Stimulated activated CD8-positive, alpha-beta memory T cell treated with anti-CD3 and anti-CD28 coated beads, Interleukin-12 subunit alpha, Interleukin-12 subunit beta, amount 100 ng/mL, for 1 hour (primary cell): ENCODE data around the gene PPP4R4.

Source experiments
- DNase-seq: peaks from one replicate; pipeline ENCODE4 v3.0.0-alpha.2; 2020; ENCODE audit warnings: low read depth

The PPP4R4 gene, protein sequence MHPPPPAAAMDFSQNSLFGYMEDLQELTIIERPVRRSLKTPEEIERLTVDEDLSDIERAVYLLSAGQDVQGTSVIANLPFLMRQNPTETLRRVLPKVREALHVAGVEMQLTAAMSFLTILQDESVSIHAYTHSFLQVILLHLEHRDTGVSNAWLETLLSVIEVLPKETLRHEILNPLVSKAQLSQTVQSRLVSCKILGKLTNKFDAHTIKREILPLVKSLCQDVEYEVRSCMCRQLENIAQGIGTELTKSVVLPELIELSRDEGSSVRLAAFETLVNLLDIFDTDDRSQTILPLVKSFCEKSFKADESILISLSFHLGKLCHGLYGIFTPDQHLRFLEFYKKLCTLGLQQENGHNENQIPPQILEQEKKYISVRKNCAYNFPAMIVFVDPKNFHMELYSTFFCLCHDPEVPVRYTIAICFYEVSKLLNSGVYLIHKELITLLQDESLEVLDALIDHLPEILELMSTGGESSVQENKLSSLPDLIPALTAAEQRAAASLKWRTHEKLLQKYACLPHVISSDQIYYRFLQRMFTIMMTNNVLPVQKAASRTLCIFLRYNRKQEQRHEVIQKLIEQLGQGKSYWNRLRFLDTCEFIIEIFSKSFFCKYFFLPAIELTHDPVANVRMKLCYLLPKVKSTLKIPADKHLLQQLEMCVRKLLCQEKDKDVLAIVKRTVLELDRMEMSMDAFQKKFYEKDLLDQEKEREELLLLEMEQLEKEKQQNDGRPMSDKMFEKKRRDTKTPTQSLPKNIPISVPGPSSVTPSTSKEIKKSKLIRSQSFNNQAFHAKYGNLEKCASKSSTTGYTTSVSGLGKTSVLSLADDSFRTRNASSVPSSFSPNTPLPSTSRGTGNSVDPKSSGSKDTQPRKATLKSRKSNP

DNA sequence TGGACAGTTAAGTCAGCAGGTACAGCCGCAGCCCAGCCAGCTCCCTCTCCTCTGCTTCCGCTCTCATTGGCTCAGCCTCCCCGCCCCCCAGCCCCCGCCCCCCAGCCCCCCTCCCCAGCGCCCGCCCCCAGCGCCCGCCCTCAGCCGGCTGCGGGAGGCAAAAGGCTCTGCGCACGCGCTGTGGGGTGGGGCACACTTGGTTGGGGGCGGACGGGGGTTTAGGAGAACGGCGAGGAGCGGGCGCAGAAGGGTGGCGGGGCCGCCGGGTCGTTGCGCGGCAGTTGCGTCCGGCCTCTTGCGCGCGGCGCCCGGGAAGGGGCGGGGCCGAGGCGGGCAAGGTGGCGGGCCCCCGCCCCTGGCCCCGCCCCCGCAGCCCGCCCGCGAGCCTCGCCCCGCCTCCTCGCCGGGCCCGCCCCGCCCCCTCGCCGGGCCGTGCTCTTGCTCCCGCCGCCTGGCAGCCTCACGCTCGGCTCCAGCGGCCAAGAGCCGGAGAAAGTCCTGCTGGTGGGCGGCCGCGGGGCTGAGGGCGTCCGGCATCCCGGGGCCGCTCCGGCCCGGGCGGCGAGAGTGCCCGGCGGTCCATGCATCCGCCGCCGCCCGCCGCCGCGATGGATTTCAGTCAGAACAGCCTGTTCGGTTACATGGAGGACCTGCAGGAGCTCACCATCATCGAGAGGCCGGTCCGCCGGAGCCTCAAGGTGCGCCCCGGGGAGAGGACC is at the start of gene PPP4R4:
TSS of gene PPP4R4 (plus strand) at position 438 of the 719 bp plus-strand sequence. CDS start at position 582, 144 bp downstream.
- peak; percentile 65 for DNase-seq

DNA sequence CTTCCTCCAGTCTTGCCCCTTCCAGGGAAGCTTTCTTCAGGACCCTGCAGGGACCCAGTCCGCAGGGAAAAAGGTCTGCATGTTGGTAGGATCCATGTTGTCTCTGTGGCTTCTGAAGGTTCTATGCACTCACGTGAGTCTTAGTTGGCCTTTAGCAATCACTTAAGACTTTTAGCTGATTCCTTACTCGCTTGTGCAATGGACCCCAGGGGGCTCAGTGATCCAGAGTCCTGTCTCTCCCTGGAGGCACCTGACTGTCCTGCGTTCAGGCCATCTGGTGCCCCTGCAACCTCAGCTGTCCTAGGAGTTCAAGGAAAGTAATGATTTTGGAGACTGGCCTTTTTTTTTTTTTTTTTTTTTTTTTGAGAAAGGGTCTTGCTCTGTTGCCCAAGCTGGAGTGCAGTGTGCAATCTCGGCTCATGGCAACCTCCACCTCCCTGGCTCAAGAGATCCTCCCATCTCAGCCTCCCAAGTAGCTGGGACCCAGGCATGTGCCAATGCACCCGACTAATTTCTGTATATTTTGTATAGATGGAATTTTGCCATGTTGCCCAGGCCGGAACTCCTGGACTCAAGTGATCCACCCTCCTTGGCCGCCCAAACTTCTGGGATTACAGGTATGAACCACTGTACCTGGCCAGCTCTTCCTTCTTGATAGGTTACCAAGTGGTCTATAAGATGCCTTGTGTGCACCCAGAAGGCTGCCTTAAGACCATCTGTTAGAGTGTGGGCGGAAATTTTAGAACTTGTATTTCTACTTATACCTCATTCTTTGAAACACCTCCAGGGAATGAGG is 49.3 kb upstream of the PPP4R4 start:
- DNase-seq: no peak

DNA sequence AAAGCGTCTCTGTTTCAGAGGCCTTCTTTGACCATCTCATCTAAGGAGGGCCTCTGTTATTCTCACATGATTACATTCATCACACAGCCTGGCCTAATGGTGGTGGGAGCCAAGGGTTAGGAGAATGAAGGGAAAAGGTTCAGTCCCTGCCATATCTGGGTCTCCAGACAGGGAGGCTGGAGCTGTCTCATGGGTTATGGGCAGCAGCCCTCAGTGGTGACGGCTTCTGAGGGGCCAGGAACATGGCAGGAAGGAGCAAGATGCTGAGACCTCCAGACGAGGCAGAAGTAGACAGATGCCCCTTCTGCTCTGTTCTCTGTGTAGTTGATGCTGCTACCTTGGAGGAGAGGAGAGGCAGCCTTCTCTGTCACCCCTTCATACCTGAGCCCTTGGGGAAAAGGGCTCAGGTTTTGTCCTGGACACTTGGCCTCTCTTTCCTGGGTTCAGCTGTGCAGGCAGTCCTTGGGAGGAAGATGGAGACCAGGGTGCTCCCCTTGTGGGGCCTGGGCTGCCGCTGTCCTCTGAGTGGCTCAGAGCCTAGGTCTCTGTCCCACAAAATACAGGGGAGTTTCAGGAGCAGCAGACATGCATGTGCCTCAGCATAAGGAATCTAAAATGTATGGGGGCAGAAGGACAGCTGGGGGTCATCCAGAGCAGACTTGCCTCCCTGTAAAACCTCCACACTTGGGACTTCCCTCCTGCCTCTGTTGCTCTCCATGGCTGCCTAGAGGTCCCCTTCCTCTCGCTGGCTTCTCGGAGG is 48.3 kb upstream of the PPP4R4 start:
- no peak for DNase-seq

DNA sequence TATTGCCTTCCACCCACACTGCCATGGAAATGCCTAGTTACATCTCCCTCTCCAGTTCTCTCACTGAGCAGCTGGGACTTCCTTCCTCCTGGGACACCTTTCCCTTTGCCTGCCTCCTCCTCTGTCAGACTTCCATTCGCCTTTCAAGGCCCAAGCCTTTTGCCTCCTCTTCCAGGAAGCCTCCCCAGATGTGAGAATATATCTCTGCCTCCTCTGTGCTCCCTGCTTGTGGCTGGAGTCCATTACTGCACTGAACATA is 47.8 kb upstream of the PPP4R4 start:
- DNase-seq: no peak

DNA sequence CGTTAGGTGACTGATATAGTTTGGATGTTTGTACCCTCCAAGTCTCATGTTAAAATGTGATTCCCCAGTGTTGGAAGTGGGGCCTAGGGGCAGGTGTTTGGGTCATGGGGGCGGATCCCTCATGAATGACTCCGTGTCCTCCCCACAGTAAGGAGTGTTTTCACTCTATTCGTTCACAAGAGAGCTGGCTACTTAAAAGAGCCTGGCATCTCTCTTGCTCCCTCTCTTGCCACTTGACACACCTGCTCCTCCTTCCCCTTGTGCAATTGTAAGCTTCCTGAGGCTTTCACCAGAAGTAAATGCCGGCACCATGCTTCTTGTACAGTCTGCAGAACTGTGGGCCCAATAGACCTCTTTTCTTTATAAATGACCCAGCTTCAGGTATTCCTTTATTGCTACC is 47.3 kb upstream of the PPP4R4 start:
- no peak for DNase-seq

DNA sequence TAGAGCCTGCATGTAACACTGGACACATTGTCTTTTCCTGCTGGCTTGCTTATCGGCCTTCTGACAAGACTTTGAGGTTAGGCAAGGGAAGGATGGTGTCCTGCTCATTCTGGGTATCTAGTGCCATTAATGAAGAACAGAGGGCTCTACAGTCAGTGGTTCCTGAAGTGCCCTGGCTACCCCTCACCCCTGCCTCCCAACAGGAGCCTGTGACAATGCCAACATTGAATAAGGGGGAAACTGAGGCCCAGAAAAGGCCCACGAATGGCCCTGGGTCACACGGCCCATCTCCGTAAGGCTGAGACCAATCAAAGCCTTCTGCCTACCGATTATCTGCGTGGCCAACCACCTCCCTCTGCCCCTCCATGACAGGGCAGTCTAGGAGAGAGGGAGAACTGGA is 46.8 kb upstream of the PPP4R4 start:
- DNase-seq: no peak

DNA sequence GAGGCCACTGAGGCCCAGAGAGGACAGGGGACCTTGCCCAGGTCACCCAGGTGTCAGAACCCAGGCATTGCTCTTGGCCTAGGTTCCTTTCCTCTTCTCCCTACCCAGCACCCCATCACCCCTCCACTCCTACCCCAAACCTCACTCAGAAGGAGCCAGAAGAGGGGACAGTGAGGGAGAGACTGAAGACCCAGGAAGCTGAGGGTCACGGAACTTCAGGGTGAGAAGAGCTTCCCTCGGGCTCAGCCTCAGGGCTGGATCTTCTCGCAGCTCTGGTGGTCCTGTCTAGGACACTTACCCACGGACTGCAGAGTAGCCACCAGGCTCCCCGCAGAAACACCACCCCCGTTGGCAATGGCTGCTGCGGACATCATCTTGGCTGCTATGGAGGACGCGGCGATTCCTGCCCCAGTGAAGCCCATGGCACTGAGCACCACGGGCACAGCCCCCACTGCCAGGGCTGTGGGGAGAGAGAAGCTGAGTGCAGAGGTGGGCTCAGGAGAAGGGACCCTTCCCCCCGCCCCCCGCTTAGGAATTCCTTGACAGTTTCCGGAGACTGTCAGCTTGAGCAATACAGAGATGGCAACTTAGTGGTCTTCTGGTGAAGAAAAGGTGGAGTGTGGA is 45.8 kb upstream of the PPP4R4 start:
- no peak for DNase-seq

DNA sequence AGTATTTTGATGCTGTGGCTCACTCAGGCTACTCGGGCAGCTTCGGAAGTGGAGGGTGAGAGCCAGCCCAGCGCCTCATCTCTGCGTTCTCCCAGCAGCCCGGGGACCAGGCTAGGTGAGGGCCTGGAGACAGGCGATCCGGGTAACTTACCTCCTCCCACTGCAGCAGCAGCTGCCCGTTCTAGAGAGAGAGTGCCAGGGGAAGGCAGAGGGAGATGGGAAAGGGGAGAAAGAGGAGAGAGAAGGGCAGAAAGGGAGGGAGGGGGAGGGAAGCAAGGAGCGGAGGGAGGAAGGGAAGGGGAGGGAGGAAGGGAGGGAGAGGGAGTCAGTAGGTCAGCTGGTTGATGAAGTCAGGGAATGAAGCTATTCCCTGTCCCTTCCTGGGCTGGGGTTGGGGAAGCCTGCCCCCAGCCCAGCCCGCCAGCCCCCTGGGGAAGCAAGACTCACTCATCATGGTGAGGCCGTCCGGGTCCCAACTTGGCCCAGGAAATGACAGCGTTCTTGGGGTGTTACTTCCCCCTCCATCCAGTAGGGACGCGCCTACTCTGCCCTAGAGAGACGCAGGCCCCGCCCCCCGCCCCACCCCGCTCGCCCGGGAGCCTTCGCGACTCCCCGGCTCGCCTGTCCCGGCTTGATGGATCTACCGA is 44.9 kb upstream of the PPP4R4 start, which contains the start of gene IFI27L2:
TSS of gene IFI27L2 (minus strand) at position 494 of the 647 bp plus-strand sequence. CDS start at position 454, 40 bp downstream.
- DNase-seq: peak; percentile 36

DNA sequence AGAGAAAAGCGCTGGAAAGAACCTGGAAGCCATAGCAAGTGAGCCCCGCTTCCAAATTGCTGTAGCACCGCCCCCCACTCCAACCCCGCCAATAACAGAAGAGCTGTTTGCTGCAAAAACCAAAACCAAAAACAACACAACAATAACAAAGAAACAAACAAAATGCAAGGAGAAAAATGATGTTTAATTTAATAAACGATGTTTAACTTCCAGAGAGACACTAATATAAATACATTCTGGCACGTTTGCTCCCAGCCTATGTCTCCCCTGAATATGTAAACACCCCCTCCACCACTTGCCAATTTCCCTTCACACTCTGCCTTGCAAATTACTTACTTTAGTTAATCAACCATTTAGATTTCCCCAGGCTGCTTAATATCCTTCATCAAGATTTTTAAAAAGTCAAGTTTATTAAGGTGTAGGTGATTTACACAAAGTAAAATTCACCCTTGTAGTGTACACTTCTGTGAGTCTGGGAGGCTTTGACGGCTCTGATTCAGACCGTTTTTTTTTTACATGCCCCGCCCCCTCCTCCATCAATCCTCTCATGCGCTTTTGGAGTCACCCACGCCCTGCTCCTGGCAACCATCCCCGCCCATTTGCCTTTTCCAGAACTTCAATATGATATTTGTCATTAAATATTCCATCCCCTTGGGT is 44.2 kb upstream of the PPP4R4 start:
- DNase-seq: no peak

DNA sequence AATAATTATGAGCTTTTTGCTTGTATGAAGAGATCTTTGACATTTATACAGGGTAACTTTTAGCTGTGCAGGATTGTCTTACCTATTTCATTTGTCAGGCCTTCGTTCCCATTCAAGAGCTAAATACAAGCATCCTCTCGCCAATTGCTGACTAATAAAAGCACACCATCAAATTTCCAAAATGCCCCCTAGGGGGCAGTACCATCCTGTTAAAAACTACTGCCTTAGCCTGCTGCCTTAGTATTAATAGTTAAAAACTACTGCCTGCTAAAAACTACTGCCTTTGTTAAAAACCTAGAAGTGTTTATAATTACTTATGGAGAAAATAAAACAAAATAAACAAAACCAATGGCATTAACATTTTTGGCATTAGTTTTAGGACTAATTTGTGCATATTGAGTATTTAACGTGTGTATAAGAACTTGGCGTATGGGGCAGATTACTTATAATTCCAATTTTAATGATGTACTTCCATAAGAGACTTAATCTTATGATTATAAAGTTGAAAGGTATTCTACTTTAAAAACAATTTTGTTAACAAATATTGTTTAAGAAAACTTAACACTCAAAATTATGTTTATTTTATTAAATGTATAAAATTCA is 41.7 kb upstream of the PPP4R4 start:
- peak; percentile 40 for DNase-seq

DNA sequence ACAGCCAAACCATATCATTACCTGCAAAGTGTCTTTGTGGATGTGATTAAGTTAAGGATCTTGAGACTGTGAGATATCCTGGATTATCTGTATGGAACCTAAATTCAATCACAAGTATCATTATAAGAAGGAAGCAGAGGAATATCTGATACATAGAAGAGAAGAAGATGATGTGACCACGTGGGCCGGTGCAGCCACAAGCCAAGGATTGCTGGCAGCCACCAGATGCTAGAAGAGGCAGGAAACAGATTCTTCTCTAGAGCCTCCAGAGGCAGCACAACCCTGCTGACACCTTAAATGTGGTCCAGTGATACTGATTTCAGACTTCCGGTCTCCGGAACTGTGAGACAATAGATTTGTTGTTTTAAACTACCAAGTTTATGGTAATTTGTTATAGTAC is 38.6 kb upstream of the PPP4R4 start:
- DNase-seq: no peak

DNA sequence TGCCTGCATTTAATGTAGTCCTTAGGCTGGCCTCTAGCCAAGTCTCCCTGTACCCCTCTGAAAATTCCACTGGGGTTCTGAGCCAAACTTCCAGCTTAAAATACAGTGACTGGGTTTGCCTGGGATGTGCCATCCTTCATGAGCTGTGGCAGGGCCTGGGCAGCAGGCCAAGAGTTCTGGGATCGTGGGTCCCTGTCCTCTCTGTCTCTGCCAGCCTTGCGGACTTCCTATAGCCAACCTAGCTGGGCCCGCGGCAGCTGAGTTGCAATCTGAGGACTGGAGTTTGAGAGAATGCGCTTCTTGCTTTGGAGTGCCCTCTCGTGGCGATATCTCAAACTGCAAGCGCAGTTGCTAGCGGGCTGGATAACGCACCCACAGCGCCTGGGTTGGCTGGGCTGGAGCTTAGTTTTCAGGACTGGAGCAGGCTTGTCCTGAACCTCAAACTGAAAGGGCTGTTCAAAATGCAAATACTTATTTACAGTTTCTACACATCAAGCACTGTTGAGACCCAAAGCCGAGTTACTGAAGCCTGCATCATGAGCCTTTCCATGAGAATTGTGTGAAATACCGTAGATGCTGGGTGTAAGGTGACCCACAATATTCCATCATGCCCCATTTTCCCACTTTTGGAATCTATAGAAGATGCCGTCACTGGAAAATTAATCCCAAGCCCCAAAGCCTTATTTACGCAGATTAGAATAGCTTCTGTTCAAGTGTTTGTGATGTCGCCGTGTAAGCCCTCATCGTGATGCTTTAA is 37.4 kb upstream of the PPP4R4 start:
- peak; percentile 79 for DNase-seq

DNA sequence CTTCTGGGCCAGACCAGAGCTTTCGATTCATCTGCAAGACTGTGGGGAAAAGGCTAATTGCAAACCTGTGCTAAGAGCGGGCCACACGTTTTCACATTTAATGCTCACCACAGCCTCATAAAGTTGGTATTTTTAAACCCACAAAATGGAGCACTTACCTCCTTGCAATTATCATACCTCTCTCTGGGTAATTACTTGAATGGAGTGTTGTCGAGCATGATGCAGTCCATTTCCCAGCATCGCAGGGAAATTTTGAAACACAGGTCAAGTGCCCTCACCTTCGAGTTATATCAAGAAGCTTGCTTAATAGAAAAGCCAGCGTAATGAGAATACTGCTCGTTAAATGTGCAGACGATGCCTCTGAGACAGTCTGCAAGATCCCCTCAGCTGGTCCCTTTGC is 35.9 kb upstream of the PPP4R4 start:
- DNase-seq: no peak

DNA sequence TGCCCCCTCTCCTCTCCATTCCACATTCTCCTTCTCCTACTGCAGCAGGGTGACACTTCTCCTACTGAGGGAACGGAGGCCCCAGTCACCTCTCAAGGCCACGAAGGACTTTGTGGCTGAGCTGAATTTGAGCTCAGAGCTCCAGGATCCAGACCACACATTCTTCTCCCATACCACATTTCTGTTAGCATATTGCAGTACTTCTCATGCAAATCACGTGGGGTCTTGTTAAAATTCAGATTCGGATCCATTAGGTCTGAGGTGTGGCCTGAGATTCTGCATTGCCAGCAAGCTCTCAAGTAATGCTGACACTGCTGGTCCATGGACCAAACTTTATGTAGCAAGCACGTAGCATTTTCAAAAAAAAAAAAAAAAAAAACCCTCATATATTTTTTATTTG is 35.1 kb upstream of the PPP4R4 start:
- DNase-seq: no peak

DNA sequence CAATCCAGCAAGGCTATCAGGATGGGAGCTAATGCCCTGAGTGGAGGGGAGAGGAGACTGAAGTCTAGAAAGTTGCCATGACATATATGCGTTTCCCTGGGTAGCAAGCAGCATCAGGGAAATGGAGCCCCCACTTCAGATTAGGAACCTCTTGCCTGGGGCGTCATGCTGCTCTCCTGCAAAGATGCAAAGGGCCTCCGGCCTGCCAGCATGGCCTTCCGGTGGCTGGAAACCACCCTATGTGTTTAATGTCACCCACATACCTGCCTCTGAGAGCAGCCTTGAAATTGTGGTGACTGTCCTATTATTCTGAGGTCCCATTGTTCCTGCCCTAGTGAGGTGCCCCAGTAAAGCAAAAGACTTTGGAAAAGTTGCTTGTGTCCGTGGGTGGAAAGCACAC is 34.7 kb upstream of the PPP4R4 start:
- DNase-seq: no peak

DNA sequence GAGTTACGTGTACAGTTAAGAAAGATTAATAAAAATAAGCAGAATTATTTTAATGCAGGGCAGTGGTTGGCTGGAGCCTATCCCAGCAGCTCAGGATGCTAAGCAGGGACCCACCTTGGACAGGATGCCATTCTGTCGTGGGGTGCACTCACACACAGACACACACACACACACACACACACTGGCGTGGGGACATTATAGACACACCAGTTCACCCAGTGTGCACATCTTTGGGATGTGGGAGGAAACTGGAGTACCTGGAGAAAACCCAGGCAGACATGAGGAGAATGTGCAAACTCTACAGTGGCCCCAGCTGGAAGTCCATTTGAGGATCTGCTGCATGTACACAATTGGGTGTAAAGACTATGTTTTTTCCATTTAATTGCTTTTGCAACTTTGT is 31.9 kb upstream of the PPP4R4 start:
- no peak for DNase-seq

DNA sequence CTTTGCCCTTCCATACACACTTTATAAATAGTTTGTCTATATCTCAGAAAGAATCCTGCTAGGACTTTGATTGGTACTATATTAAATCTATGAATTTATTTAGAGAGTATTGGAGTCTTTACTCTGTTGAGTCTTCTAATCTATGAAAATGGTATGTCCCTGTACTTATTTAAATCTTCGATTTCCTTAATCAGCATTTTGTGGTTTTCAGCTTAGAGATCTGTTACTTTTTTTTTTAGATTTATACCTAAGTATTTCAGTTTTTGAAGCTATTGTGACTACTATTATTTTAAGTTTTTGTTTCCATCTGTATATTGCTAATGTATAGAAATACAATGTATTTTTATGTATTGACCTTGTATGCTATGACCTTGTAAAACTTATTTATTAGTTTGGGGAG is 31.3 kb upstream of the PPP4R4 start:
- no peak for DNase-seq

DNA sequence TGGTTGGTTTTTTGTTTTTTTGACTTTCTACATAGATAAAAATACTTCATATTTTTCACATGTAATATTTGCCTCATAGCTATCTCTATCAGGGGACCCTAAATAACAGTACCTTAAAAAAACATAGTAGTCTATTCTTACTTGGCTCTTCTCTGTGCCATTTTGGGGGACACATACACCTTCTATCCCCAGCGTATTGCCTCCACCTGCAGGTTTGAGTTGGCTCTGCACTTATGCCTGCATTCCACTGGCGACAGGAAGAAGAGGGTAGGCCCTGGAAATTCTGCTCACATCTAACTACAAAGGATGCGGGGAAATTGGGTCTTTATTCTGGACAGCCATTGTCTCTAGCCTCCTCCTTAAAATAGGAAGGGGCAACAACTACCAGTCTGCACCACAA is 30.9 kb upstream of the PPP4R4 start:
- no peak for DNase-seq
